ENCODE data around the gene PXYLP1. TPM values are rescaled to one million over a fixed set of nuclear protein-coding genes. Genes with fewer than 3 reads are reported as not detected.

PXYLP1 gene
- total and polyA plus RNA-seq, 2 of the 8 experiments (the other 6 are each of a cell fraction or from before 2014, with no cell fraction given) = 19.4 to 20.6 TPM

- H3K27me3 ChIP-seq (replicated peaks in 1 of 4; ENCODE audit: control insufficient read depth in 3 of 4, extremely low read depth in 1 of 4, insufficient read depth in 3 of 4, low read length in 3 of 4) = no peaks in the 10 kb centered on the region
- ChIA-PET POLR2A (ENCODE audit: partially characterized antibody) (interaction anchor here (0.9 kb wide), 1 partner anchor 9 kb away, joined by 3 read pairs; no protein-coding TSS in a partner anchor), CTCF (ENCODE audit: partially characterized antibody) (interaction anchor here (1.2 to 3.4 kb wide), 6 partner anchors 10 to 226 kb away, joined by 4 to 12 read pairs (median 5); no protein-coding TSS in a partner anchor)
- 0 out of 2 replicates have a peak overlapping the region, but pooled peaks have one; percentile 40 for H2AK5ac ChIP-seq (ENCODE audit: low read depth, low read length)
- FAIRE-seq = no peak
- peak overlapping the region; percentile 36; the same call in 1 of the 2 replicates for H2BK5ac ChIP-seq (ENCODE audit: low read depth, low read length)
- H3K23ac ChIP-seq (ENCODE audit: insufficient read length) = no peak overlapping the region
- no peak overlapping the region for H3K18ac ChIP-seq (ENCODE audit: extremely low read depth, low read length)
- H3K79me1 ChIP-seq (ENCODE audit: low read depth, low read length) = no peaks in the 10 kb centered on the region
- no peaks in the 10 kb centered on the region for H3K36me3 ChIP-seq (ENCODE audit: control insufficient read depth in 2 of 4, insufficient read depth in 4 of 4, low read length in 3 of 4)
- peaks cover 0 to 5% (median 3%) of the 10 kb centered on the region in 4 experiments; a peak in 3 of 7 replicates for H3K4me1 ChIP-seq (replicated peaks in 1 of 4; ENCODE audit: control insufficient read depth in 3 of 4, insufficient read depth in 4 of 4, low read length in 3 of 4)
- no peaks in the 10 kb centered on the region for H3K9me3 ChIP-seq (ENCODE audit: insufficient read depth in 2 of 2, low read depth in 1 of 2, low read length in 1 of 2)
- H4K8ac ChIP-seq (ENCODE audit: extremely low read depth, insufficient read depth, low read length) = no peak overlapping the region
- H2BK15ac ChIP-seq (ENCODE audit: low read length) = no peak overlapping the region
- H2BK120ac ChIP-seq (replicated peaks; ENCODE audit: low read depth, low read length) = no peak overlapping the region
- H4K5ac ChIP-seq (ENCODE audit: insufficient read length, low read depth, low read length) = no peak overlapping the region
- H2BK20ac ChIP-seq (ENCODE audit: low read length) = no peak overlapping the region
- no peak overlapping the region for H3K14ac ChIP-seq (ENCODE audit: insufficient read length)
- no peak overlapping the region for H3K4ac ChIP-seq (replicated peaks; ENCODE audit: insufficient read length, low read depth, low read length)
- WGBS, 2 experiments (ENCODE audit: extremely low coverage in 1 of 2, insufficient coverage in 1 of 2, insufficient read length in 1 of 2, insufficient replicate concordance in 2 of 2, low coverage in 1 of 2, low lambda C conversion rate in 2 of 2, missing lambda C conversion rate in 1 of 2) = 80% methylated on average over 2 of the region's 2 CpGs; no CpG with 5 or more reads in 1 of the 2 experiments
- H3K4me3 ChIP-seq (ENCODE audit: extremely low read depth in 1 of 4, insufficient read depth in 2 of 4, low read depth in 3 of 4, low read length in 4 of 4) = no peak overlapping the region
- H3K79me2 ChIP-seq (ENCODE audit: control insufficient read depth in 1 of 2, insufficient read depth in 2 of 2, low read length in 2 of 2) = no peaks in the 10 kb centered on the region
- H2BK12ac ChIP-seq (ENCODE audit: low read depth, low read length) = peak overlapping the region; percentile 41; the same call in 1 of the 2 replicates
- no peaks in the 10 kb centered on the region for H4K20me1 ChIP-seq (replicated peaks in 1 of 2; ENCODE audit: control insufficient read depth in 1 of 2, insufficient read depth in 2 of 2, low read length in 2 of 2)
- H2AFZ ChIP-seq (ENCODE audit: low read length) = no peak overlapping the region
- no peak overlapping the region for H4K91ac ChIP-seq (replicated peaks; ENCODE audit: insufficient read length, low read length)
- H3K9ac ChIP-seq (replicated peaks in 1 of 4; ENCODE audit: extremely low read depth in 1 of 4, low read depth in 3 of 4, low read length in 3 of 4) = no peak overlapping the region
- H3K27ac ChIP-seq (ENCODE audit: low read depth, low read length) = no peak overlapping the region
- H3K23me2 ChIP-seq (ENCODE audit: low read depth, low read length) = no peaks in the 10 kb centered on the region
- no peak overlapping the region for H3K56ac ChIP-seq (replicated peaks; ENCODE audit: insufficient read length, low read depth, low read length)
- no peak for DNase-seq (ENCODE audit: low read depth in 1 of 2, low spot score in 2 of 2)
- no peak overlapping the region for H3K4me2 ChIP-seq (ENCODE audit: insufficient read depth in 1 of 2, low read depth in 2 of 2, low read length in 2 of 2)
- TF ChIP-seq TBP (IDR thresholded peaks at IDR 0.05; ENCODE audit: low read depth, low read length) = no peak
- no peak for TF ChIP-seq KDM1A (IDR thresholded peaks at IDR 0.05; ENCODE audit: borderline replicate concordance, low read length)
- TF ChIP-seq USF2 (IDR thresholded peaks at IDR 0.05; ENCODE audit: low read length) = no peak
- TF ChIP-seq RXRA (IDR thresholded peaks at IDR 0.05; ENCODE audit: insufficient read depth, low read depth, low read length) = no peak
- TF ChIP-seq POU5F1 (IDR thresholded peaks at IDR 0.05; ENCODE audit: low read depth, low read length) = no peak
- no peak for TF ChIP-seq E2F6 (IDR thresholded peaks at IDR 0.05)
- no peak for TF ChIP-seq SIN3A (conservative IDR thresholded peaks at IDR 0.05 in 1 of 2, IDR thresholded peaks at IDR 0.05 in 1 of 2; ENCODE audit: low read depth in 1 of 2, low read length in 2 of 2)
- no peak for TF ChIP-seq GTF2F1 (IDR thresholded peaks at IDR 0.05; ENCODE audit: borderline replicate concordance, low read depth, low read length)
- no peak for TF ChIP-seq ATF3 (IDR thresholded peaks at IDR 0.05; ENCODE audit: insufficient read depth, low read depth, low read length)
- no peak for TF ChIP-seq NANOG (IDR thresholded peaks at IDR 0.05; ENCODE audit: insufficient read depth, low read depth, low read length, poor library complexity, severe bottlenecking)
These were observed 104.0 kb downstream of the PXYLP1 start for GRCh38 chr3:141335531-141336061.
